Stimulated activated CD4-positive, alpha-beta T cell treated with anti-CD3 and anti-CD28 coated beads, Interleukin-2, amount 100 ng/mL, for 48 hours (primary cell): ENCODE results near the gene DSP.
A peak's percentile ranks its signal among the peaks of the same experiment; 100 is the strongest.

Experiments used
- DNase-seq, 2 donors: peaks; one replicate each; pipeline ENCODE4 v3.0.0-alpha.2; 2020

DSP gene

GRCh38 chr6:7541175-7542064 lies at the start of gene DSP:
Gene DSP (plus strand): TSS chr6:7541671. CDS start chr6:7541916, 245 bp downstream.
- DNase-seq: peak; percentile 6 to 24

GRCh38 chr6:7493866-7494265 lies 47.6 kb upstream of the DSP start:
- no peak for DNase-seq

GRCh38 chr6:7494638-7495037 lies 46.8 kb upstream of the DSP start:
- no peak for DNase-seq

- DNase-seq: no peak
Measured at GRCh38 chr6:7496266-7496875, 45.1 kb upstream of the DSP start.

- DNase-seq: no peak
Measured at GRCh38 chr6:7500752-7501282, 40.7 kb upstream of the DSP start.

GRCh38 chr6:7502743-7503142 lies 38.7 kb upstream of the DSP start:
- no peak for DNase-seq

- no peak for DNase-seq
Measured at GRCh38 chr6:7504041-7504440, 37.4 kb upstream of the DSP start.

GRCh38 chr6:7505189-7505699 lies 36.2 kb upstream of the DSP start:
- DNase-seq: no peak

GRCh38 chr6:7507600-7507999 lies 33.9 kb upstream of the DSP start:
- DNase-seq: no peak

- no peak for DNase-seq
Measured at GRCh38 chr6:7512320-7512719, 29.2 kb upstream of the DSP start.

- no peak for DNase-seq
Measured at GRCh38 chr6:7513529-7513928, 27.9 kb upstream of the DSP start.

GRCh38 chr6:7515363-7515762 lies 26.1 kb upstream of the DSP start:
- DNase-seq: no peak

GRCh38 chr6:7518877-7519276 lies 22.6 kb upstream of the DSP start:
- DNase-seq: no peak

- DNase-seq: no peak
Measured at GRCh38 chr6:7522873-7523272, 18.6 kb upstream of the DSP start.

GRCh38 chr6:7523922-7524321 lies 17.5 kb upstream of the DSP start:
- DNase-seq: no peak

- DNase-seq: no peak
Measured at GRCh38 chr6:7526755-7527154, 14.7 kb upstream of the DSP start.

- DNase-seq: no peak
Measured at GRCh38 chr6:7528565-7528964, 12.9 kb upstream of the DSP start.

- DNase-seq: no peak
Measured at GRCh38 chr6:7529141-7529540, 12.3 kb upstream of the DSP start.

- no peak for DNase-seq
Measured at GRCh38 chr6:7532232-7532631, 9.2 kb upstream of the DSP start.

- no peak for DNase-seq
Measured at GRCh38 chr6:7532821-7533220, 8.7 kb upstream of the DSP start.

- no peak for DNase-seq
Measured at GRCh38 chr6:7534192-7534591, 7.3 kb upstream of the DSP start.

GRCh38 chr6:7535498-7535897 lies 6.0 kb upstream of the DSP start:
- no peak for DNase-seq

GRCh38 chr6:7537565-7538174 lies 3.8 kb upstream of the DSP start:
- DNase-seq: no peak

- DNase-seq: no peak
Measured at GRCh38 chr6:7538484-7538883, 3.0 kb upstream of the DSP start.
